ENCODE results near the gene RASGRP2.

Gene RASGRP2

DNA sequence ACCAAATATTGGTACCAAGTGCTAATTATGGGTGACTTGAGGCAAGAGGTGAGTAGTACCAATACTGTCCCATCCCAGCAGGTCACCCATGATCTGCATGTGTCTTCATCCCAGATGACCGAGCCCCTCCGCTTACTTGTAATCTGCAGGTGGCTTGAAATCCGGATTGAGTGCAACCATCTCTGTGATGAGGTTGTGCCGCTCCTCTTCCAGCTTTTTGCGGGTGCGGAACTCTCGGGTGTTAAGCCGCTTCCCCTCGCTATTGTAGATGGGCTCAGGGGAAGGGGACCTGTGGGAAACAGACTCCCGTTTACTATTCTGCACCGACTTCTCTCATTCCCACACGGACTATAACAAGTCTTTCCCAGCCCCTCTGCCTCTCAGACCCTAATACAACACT, 26.2 kb upstream of the RASGRP2 start:
- DNase-seq: no peak

- no peak for DNase-seq
Observed at GRCh38 chr11:64769283-64769682, 25.3 kb upstream of the RASGRP2 start.

GRCh38 chr11:64768300-64768694, 24.4 kb upstream of the RASGRP2 start:
- no peak for DNase-seq

DNA sequence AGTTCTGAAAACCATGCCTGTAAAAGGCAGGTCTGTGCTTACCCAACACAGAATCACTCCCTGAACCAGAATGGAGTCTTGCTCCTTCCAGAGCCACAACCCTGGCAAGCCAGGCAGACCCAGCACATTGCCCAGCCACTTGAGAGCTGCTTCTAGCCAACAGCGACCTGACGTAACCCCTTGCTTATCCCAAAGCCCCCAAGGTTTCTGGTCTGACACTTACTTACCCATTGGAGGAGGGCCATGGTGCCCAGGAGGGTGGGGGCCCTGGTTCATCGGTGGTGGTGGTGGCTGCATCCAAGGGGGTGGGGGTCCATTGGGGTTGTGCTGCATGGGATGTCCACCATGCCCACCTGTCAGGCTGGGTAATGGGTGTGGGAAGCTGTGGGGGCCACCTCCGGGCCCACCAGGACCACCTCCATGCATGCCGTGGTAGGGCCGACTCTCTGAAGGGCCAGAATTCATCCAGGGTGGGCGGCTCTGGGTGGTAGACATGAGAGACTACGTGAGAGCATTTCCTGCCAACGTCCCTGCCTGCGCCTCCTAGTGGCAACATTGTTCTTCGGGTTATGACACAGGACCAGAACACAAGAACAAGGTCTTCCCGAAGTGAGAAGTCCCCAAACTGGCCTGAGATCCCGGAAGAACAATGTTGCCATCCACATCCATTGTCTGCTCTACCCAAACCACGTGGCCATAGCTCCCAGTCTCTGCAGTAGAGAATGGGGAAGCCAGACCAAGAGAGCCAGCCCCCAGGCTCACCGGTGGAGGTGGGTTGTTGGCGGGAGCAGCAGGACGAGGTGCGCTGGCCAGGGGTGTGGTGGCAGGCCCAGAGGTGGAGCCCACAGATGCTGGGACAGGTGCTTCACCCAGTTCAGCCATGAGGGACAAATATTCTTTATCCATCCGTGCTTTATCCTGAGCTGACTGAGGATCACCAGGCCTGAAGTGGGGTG, 23.7 kb upstream of the RASGRP2 start:
- DNase-seq: no peak

DNA sequence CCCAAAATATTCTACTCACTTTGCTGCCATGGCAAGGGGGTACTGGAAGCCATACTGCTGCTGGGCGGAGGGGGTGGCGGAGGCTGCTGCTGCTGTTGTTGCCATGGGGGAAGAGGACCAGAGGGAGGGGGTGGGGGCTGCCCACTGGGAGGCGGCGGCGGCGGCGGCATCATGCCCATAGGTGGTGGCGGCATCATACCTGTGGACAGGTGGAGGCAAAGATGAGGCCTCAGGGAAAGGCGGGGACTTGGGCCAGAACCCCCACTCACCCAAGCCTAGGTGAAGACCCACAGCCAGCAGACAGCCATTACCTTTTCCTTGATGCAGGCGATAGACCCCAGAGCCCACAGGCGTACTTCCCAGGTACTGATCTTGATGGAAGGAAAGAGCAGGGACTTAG, 22.9 kb upstream of the RASGRP2 start:
- no peak for DNase-seq

- no peak for DNase-seq
Observed at GRCh38 chr11:64765851-64766665, 22.1 kb upstream of the RASGRP2 start.

DNA sequence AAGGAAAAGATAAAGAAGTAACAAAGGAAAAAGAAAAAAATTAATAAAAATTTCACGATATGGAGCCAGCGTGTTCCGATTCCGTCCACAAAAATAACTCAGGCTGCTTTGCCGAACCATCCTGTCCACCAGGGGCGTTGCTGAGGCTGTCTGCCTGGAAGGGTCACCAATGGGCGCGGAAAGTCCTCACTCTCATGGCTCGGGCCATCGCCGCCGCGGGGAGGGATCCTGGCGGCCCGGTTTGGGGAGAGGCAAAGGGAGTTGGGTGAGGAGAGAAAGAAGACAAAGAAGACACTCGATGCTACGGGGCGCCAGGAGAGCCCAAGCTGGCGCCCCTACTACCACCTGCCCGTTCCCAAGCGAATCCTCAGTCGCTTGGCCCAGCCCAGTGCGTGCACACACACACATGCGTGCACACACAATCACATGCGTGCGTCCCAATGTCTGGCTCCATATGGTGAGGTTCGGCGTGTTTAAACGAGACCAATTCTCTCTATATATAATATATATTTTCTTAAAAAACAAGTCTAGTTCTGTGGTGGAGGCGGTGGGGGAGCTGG, 21.4 kb upstream of the RASGRP2 start:
- DNase-seq: no peak

DNA sequence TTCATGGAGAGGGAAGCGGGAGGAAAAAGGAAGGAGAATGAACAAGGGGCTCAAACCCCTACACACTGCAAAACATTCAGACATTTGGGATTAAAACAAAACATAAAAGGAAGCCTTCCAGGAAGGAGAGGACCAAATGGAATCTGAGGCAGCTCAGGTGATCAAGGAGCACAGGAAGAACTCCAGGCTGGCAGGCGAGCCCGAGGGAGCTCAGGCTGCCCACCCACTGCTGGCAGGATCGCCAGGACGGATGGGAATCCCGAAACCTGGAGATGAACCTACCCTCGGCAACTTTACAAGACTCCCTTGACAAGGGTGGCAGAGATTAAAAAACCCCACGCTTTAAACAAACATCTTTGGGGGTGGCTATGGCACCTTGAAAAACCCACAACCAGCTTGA, 20.8 kb upstream of the RASGRP2 start:
- no peak for DNase-seq

GRCh38 chr11:64764040-64764611, 20.2 kb upstream of the RASGRP2 start:
- no peak for DNase-seq

GRCh38 chr11:64763526-64764039, 19.6 kb upstream of the RASGRP2 start:
- DNase-seq: no peak

- DNase-seq: peak; percentile 81
Observed at GRCh38 chr11:64762674-64763525, 19.0 kb upstream of the RASGRP2 start.

DNA sequence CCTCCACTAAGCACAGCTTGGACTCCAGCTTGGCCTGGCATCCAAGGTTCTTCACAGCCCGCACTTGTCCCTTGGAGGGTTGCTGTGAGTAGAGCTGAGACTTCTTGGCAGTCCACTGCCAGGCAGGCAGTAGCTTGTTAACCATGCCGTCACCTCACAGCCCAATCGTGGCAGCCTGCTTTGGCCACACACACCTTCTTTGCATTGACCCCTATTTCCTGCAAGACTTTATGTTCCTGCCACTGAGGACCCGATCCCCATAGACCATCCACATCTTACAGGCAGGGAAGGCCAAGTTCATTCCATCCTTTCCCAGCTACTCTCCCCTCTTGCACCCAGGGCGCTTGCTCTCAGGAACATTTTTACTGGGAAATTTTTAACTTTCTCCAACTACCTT, 18.3 kb upstream of the RASGRP2 start:
- no peak for DNase-seq

GRCh38 chr11:64760759-64761420, 16.9 kb upstream of the RASGRP2 start:
- DNase-seq: no peak

DNA sequence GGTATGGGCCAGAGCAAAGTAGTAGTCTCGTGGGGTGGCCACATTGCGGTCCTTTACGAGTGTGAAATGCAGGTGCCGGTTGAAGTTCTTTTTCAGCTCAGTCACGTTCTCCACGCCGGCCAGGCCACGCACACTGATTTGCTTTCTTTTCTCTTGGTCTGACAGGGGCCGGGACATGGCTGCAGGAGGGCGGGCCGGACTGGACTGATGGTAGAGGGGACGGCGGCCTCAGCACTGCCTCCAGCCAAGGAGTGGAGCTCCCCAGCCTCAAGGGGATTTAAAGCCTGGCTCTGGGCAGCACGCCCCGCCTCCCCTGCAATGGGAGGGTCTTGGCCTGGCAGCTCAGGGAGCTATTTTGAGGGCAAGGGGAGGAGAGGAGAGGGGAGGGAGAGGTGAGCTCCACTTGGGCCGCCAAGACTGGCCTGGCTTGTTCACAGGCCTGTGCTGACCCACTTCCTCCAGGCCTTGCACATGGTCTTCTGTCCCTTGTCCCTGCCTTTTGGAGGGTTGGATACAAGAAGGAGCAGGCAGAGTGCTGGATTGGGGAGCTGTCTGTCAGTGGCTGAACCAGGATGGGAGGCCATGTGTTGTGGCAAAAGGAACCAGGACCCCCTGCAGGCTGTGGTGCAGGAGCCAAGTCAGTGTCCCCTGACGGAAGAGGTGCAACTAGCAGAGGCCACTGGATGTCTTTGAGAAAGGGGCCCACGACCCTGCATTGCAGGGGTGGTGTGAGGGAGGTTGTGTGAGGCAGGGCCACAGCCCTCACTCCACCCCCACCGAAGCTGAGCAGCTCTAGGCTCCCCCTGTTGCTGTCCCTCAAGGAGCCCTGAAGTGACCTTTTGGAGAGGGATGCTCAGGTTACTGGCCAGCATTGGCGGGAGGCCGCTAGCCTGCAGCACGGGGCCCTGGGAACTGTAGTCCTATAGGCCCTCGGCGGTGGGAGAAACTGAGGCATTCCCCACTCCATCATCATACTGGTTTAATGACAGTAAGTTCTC, 16.1 kb upstream of the RASGRP2 start, which contains the start of gene PYGM:
PYGM (minus strand) TSS at position 253 of the 998 bp plus-strand sequence; CDS start at position 177, 76 bp downstream.
- DNase-seq: no peak

- DNase-seq: no peak
Observed at GRCh38 chr11:64759131-64759721, 15.3 kb upstream of the RASGRP2 start.

DNA sequence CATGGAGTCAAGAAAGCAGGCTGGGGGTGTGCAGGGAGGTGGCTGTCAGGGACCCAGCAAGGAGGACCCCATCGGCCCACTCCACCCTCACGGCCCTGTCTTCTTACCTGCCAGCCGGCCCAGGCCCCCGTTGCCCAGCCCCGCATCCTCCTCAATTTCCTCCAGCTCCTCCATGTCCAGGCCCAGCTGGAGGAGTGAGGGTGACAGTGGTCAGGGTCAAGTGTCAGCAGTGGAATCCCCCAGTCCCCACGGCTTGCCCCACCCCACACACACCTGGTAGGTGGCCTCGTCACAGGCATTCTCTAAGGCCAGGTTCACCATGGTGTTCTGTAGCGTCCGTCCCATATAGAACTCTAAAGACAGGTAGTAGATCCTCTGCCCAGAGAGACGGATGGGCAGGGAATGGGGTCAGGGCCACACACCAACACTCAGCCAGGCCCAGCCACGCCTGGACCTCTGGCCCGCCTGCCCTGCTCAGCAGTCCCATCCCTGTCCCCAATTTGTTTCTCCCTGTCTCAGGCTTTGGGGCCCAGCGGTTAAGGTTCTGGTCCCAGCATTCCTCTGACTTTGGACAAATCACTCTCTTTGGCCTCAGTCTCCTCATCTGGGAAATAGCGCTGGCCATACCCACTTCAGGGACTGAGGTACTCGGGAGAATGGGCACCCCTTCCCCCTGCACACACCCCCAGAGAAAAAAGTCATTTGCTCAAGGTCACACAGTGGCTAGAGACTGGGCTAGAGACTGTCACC, 14.6 kb upstream of the RASGRP2 start:
- DNase-seq: no peak

DNA sequence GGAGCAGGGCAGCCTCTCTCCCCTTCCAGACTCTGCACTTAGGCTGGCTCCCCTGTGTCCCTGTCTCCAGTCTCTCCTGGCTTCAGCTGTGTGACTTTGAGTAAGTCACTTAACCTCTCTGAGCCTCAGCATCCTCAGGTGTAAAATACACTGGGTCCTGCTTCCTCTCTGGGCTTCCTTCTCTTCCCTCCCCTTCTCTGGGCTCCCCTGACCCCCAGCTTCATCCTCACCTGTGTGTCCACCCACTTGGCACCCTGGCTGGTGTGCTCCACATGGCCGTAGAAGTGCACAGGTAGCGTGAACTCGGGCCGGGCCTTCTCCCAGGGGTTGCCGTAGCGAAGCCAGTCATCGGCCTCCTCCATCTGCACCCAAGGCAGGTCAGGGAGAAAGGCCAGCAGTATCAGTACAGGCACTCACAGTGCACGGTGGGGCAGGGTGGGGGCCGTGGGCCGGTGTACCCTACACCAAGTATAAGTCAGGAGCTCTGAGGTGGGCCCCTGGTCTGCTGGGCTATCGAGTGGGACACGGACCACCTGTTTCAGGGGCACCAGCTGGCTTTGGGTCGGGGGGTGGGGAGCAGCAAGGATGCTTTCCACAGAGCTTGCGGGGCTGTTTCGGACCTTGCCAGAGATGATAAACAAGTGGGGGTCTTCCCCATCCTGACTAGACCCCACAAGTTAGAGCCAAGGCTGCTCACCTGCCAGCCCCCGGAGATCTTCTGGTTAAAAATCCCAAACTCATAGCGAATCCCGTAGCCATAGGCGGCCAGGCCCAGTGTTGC, 13.8 kb upstream of the RASGRP2 start:
- no peak for DNase-seq

Data from DMS79 (cell line).